ENCODE data around the gene CFAP53. TPM values are rescaled to one million over a fixed set of nuclear protein-coding genes. Genes with fewer than 3 reads are reported as not detected.

CFAP53 gene
- total RNA-seq, 1 donor from 2014 or later = 1.2 TPM

DNA sequence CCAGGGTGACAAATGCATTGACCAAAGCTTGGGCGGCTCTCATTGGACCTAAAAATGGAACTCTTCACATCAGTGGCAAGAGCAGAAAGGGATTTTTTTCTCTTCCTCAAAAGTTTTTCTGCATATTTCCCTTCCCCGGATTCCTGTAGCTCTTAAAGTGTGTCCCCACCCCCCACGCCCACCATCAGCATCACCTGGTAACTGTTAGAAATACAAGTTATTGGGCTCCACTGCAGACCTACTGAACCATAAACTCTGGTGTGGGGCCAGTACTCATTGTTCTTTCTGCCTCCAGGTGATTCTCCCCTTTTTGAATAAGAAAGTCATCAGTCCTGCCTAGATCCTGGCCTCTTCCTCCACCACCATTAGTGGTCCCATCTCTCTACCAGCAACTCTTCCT lies 70.0 kb downstream of the CFAP53 start:
- no peak for FAIRE-seq

DNA sequence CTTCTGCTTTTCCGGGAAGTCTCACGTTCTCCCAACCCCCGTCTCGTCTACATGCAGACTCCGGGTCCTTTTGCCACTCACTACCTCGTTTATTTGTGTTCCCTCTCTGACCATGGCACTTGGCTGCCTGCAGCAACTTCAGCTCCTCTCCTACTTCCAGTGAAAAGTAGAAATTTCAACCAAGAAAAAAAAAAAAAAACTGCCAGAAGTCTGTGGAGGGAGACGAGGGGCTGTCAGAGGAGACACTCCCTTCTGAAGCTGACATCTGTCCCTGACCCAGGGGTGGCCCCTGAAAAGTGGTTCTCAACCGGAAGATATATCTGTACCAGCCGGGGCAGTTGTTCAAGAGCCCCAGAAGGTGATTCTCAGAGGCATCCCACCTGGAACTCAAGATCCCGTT lies 70.6 kb downstream of the CFAP53 start:
- FAIRE-seq (no peak), DNase-seq (ENCODE audit: low spot score in 2 of 2) (no peak)

More for the DNA sequence above, 70.0 kb downstream of the CFAP53 start:
- no peak for DNase-seq (ENCODE audit: low spot score in 2 of 2)

GRCh38 chr18:50194631-50195532 lies 71.4 kb downstream of the CFAP53 start, which contains the start of gene MYO5B:
TSS of gene MYO5B (minus strand) at chr18:50195147. CDS start at chr18:50194793, 354 bp downstream.
- FAIRE-seq (no peak), DNase-seq (ENCODE audit: low spot score in 2 of 2) (peak; percentile 63 to 68)

GRCh38 chr18:50193796-50194630 lies 72.3 kb downstream of the CFAP53 start:
- FAIRE-seq = no peak
- DNase-seq (ENCODE audit: low spot score in 2 of 2) = no peak

DNA sequence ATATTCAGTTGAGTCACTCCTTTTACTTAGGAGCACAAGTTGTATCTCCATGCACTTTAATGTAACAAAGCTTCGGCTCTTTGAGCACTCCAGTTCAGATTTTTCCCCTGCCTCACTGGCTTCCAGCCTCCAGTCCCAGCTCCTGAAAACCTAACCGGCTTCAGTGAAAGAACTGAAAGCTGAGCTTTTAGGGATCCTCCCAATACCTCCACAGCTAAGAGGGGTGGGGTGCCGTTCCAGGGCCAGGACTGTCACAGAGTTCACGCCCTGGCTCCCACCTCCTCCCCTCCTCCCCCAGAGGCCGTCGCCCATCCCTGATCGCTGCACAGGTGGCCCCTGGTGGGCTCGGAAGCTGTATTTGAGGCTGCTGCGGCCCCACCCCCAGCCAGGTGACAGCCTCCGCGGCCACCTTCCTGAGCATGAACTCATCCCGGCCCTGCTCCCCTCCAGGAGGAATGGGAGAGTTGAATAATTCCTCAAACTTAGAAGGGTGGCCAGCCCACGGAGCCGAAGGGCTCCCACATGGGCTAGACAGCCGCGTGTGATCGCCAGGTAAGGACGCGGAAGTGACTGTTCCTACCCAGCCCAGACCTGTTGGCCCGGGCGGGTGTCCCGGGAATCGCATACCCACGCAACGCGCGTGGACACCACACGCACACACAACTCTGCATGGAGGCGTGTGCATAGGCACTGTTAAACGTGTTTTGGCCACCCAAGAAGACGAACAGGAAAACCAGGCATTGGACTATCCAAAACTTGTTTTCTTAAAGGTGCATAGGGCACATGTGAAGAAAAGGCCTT lies 73.1 kb downstream of the CFAP53 start:
- FAIRE-seq = no peak
- DNase-seq (ENCODE audit: low spot score in 2 of 2) = no peak

- DNase-seq (ENCODE audit: low spot score in 2 of 2) = no peak
- FAIRE-seq = no peak
These were observed 75.4 kb downstream of the CFAP53 start for GRCh38 chr18:50190926-50191325.

DNA sequence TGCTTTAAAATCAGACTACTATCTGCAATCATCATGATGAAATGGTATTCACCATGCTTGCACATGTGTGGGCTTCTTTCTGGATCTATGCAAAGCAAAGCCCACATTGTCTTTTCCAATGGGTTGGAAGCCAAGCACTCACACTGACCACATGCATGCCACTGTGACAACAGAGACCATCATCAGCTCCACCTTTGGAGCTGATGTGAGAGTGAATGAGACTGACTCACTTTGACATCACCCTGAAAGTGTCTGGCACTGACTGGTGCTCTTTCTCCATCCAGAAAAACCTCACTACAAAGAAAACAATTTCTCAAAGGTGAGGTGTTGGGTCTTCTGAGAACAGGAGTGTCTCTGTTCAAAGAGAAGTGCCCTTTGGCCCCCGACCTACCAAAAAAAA lies 76.1 kb downstream of the CFAP53 start:
- FAIRE-seq (no peak), DNase-seq (ENCODE audit: low spot score in 2 of 2) (no peak)

GRCh38 chr18:50189160-50189559 lies 77.1 kb downstream of the CFAP53 start:
- FAIRE-seq = no peak
- DNase-seq (ENCODE audit: low spot score in 2 of 2) = no peak

- FAIRE-seq = no peak
- DNase-seq (ENCODE audit: low spot score in 2 of 2) = no peak
These were observed 77.6 kb downstream of the CFAP53 start for GRCh38 chr18:50188652-50189051.

- FAIRE-seq = no peak
- no peak for DNase-seq (ENCODE audit: low spot score in 2 of 2)
These were observed 78.6 kb downstream of the CFAP53 start for GRCh38 chr18:50187659-50188058.

DNA sequence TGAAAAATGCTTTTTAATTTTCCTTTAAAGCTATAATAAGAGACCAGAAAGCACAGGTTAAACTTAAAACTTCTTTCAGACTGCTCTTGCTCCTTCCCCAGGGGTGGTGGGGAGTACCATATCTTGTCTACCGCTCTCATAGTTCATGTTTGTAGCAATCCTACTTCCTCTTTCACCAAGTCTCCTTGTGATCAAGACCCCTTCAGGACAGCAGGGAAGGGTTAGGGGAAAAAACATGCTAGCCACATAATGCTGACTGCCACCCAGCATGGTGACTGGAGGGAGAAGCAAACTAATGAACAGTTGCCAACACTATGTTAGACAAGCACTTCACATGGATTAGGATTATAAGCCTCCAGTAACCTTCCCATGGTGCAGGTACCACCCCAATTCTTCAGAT lies 79.9 kb downstream of the CFAP53 start:
- no peak for FAIRE-seq
- no peak for DNase-seq (ENCODE audit: low spot score in 2 of 2)

GRCh38 chr18:50183556-50183955 lies 82.7 kb downstream of the CFAP53 start:
- FAIRE-seq (no peak), DNase-seq (ENCODE audit: low spot score in 2 of 2) (no peak)

DNA sequence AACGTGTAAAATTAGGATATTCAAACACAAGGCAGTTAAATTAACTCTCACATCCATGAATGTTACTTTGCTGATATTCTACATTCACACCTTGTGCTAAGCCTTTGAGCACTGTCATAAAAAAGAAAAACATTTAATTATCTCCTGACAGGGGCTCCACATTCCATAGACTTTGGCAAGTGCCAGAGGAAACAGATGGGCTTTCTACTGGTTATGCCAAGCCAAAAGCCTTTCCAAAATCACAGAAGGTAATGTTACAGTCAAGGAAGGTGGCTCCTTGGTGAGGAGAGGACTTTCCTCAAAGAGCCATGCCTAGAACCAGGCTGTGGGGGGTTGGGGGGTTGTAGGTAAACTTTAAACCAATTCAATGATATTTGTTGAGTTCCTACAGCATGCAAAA lies 83.8 kb downstream of the CFAP53 start:
- no peak for FAIRE-seq
- DNase-seq (ENCODE audit: low spot score in 2 of 2) = no peak

DNA sequence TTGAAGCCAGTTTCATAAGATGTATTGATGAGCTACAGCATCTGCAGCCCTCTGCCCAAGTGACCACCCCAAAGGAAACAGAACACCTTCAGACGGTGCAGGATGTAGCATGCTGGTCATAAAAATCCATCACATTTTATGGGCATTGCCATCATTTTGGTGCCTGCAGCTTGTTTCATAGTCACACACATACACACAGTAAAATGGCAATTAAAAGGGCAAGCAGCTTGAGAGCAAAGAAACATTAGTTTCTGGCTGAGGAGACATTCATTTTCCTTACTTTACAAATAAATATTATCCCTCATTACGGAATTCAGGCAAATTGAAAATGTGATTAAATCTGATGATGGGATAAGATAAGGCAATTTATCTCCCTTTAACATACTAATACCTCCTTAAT lies 84.7 kb downstream of the CFAP53 start:
- no peak for FAIRE-seq
- DNase-seq (ENCODE audit: low spot score in 2 of 2) = no peak

DNA sequence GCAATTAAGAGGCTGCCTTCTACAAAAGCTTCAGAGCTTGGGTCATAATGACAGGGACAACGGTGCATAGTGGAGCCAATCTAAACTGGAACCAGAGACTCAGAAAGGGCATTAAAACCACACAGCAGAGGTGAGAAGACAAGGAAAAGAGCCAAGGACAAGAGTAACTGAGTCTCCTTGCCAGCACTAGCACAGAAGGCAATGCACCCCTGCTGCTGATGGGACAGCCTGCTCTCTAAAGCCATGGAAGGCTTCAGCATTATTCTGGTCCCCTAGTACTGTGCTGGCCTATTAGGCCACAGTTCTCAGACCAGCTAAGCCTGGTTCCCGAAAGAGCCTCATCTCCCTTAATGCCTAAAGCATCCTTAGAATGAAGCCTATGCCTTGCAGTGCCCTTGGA lies 86.8 kb downstream of the CFAP53 start:
- DNase-seq (ENCODE audit: low spot score in 2 of 2) (no peak), FAIRE-seq (no peak)

DNA sequence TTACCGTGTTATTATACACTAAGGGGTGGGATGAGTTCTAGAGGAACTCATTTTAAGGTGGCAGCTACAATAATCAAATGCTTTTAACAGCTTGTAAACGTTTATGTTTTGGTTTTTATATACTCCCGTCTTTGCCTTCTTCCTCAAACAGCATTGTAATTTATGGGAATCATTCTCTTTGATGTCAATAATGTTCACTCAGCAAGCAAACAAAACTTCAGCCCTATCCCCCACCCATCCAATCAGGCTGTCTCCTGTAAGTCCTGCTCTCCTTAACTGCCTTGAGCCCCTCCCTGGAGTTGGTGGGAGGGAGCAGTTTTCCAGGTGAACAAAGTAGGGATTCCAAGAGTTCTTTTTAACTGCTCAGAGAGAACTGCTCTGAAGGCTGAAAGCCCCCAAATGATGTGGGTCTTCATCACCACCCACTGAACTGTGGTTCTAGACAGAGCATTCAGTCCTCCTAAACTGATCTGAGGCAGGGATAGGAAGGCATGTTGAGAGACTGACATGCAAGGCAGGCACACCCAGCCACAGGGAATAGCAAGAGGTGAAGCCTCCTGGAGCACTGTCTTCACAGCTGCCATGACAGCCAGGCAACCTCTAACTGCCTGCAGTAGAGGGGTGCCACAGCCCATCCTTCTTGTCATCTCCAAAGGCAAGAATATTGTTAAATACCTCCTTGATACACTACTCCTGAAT lies 88.9 kb downstream of the CFAP53 start:
- FAIRE-seq (no peak), DNase-seq (ENCODE audit: low spot score in 2 of 2) (no peak)

Data from frontal cortex (tissue), 4 donors.